Measurements from ENCODE around the gene LPAR1. TPM values are rescaled to one million over a fixed set of nuclear protein-coding genes. Genes with fewer than 3 reads are reported as not detected.

LPAR1 gene
- total and polyA plus RNA-seq, 2 donors, result 8.4 to 9.3 TPM

GRCh38 chr9:110996436-110997220 is 41.6 kb downstream of the LPAR1 start:
- Histone ChIP-seq H3K4me3 (ENCODE audit: low read length in 2 of 2) (no peak overlapping the region), H3K27ac (ENCODE audit: low read depth in 1 of 2, low read length in 1 of 2) (no peak overlapping the region), H3K27me3 (ENCODE audit: control insufficient read depth in 2 of 2, insufficient read depth in 1 of 2, low read length in 1 of 2) (no peaks in the 10 kb centered on the region), H3K36me3 (ENCODE audit: control insufficient read depth in 2 of 2, insufficient read depth in 2 of 2, low read length in 1 of 2) (no peaks in the 10 kb centered on the region), H3K9me3 (ENCODE audit: control insufficient read depth in 2 of 2, insufficient read depth in 1 of 2, low read length in 1 of 2) (no peaks in the 10 kb centered on the region), H3K4me1 (ENCODE audit: control insufficient read depth in 2 of 2, insufficient read depth in 2 of 2, low read length in 2 of 2) (no peaks in the 10 kb centered on the region)
- no peak for DNase-seq (ENCODE audit: low read depth in 6 of 9, low spot score in 9 of 9)
- 74% methylated on average over 9 of the region's 9 CpGs for WGBS

GRCh38 chr9:110995420-110996340 is 42.6 kb downstream of the LPAR1 start:
- H3K36me3 ChIP-seq (ENCODE audit: control insufficient read depth in 2 of 2, insufficient read depth in 2 of 2, low read length in 1 of 2), result no peaks in the 10 kb centered on the region
- H3K9me3 ChIP-seq (ENCODE audit: control insufficient read depth in 2 of 2, insufficient read depth in 1 of 2, low read length in 1 of 2), result no peaks in the 10 kb centered on the region
- H3K27me3 ChIP-seq (ENCODE audit: control insufficient read depth in 2 of 2, insufficient read depth in 1 of 2, low read length in 1 of 2), result no peaks in the 10 kb centered on the region
- no peaks in the 10 kb centered on the region for H3K4me1 ChIP-seq (ENCODE audit: control insufficient read depth in 2 of 2, insufficient read depth in 2 of 2, low read length in 2 of 2)
- no peak overlapping the region for H3K27ac ChIP-seq (ENCODE audit: low read depth in 1 of 2, low read length in 1 of 2)
- no peak overlapping the region for H3K4me3 ChIP-seq (ENCODE audit: low read length in 2 of 2)
- DNase-seq (ENCODE audit: low read depth in 6 of 9, low spot score in 9 of 9), result no peak
- WGBS, result 37% methylated on average over 6 of the region's 6 CpGs

- WGBS, result 20% methylated on average over 4 of the region's 4 CpGs
- Histone ChIP-seq H3K4me1 (ENCODE audit: control insufficient read depth in 2 of 2, insufficient read depth in 2 of 2, low read length in 2 of 2) (no peaks in the 10 kb centered on the region), H3K4me3 (ENCODE audit: low read length in 2 of 2) (no peak overlapping the region), H3K27me3 (ENCODE audit: control insufficient read depth in 2 of 2, insufficient read depth in 1 of 2, low read length in 1 of 2) (no peaks in the 10 kb centered on the region), H3K9me3 (ENCODE audit: control insufficient read depth in 2 of 2, insufficient read depth in 1 of 2, low read length in 1 of 2) (no peaks in the 10 kb centered on the region), H3K36me3 (ENCODE audit: control insufficient read depth in 2 of 2, insufficient read depth in 2 of 2, low read length in 1 of 2) (no peaks in the 10 kb centered on the region), H3K27ac (ENCODE audit: low read depth in 1 of 2, low read length in 1 of 2) (no peak overlapping the region)
- no peak for DNase-seq (ENCODE audit: low read depth in 6 of 9, low spot score in 9 of 9)
Measured at GRCh38 chr9:110994771-110995241, 43.5 kb downstream of the LPAR1 start.

- Histone ChIP-seq H3K27ac (ENCODE audit: low read depth in 1 of 2, low read length in 1 of 2) (no peak overlapping the region), H3K4me3 (ENCODE audit: low read length in 2 of 2) (no peak overlapping the region), H3K4me1 (ENCODE audit: control insufficient read depth in 2 of 2, insufficient read depth in 2 of 2, low read length in 2 of 2) (no peaks in the 10 kb centered on the region), H3K36me3 (ENCODE audit: control insufficient read depth in 2 of 2, insufficient read depth in 2 of 2, low read length in 1 of 2) (no peaks in the 10 kb centered on the region), H3K27me3 (ENCODE audit: control insufficient read depth in 2 of 2, insufficient read depth in 1 of 2, low read length in 1 of 2) (no peaks in the 10 kb centered on the region), H3K9me3 (ENCODE audit: control insufficient read depth in 2 of 2, insufficient read depth in 1 of 2, low read length in 1 of 2) (no peaks in the 10 kb centered on the region)
- DNase-seq (ENCODE audit: low read depth in 6 of 9, low spot score in 9 of 9), result no peak
- WGBS, result 98% methylated on average over 2 of the region's 2 CpGs
Measured at GRCh38 chr9:110990481-110990880, 47.8 kb downstream of the LPAR1 start.

- Histone ChIP-seq H3K27ac (ENCODE audit: low read depth in 1 of 2, low read length in 1 of 2) (no peak overlapping the region), H3K27me3 (ENCODE audit: control insufficient read depth in 2 of 2, insufficient read depth in 1 of 2, low read length in 1 of 2) (no peaks in the 10 kb centered on the region), H3K4me3 (ENCODE audit: low read length in 2 of 2) (no peak overlapping the region), H3K9me3 (ENCODE audit: control insufficient read depth in 2 of 2, insufficient read depth in 1 of 2, low read length in 1 of 2) (no peaks in the 10 kb centered on the region), H3K4me1 (ENCODE audit: control insufficient read depth in 2 of 2, insufficient read depth in 2 of 2, low read length in 2 of 2) (no peaks in the 10 kb centered on the region), H3K36me3 (ENCODE audit: control insufficient read depth in 2 of 2, insufficient read depth in 2 of 2, low read length in 1 of 2) (no peaks in the 10 kb centered on the region)
- no peak for DNase-seq (ENCODE audit: low read depth in 6 of 9, low spot score in 9 of 9)
- 96% methylated on average over 1 of the region's 1 CpG for WGBS
Measured at GRCh38 chr9:110986529-110986928, 51.7 kb downstream of the LPAR1 start.

- DNase-seq (ENCODE audit: low read depth in 6 of 9, low spot score in 9 of 9), result no peak
- WGBS, result 78% methylated on average over 2 of the region's 2 CpGs
- H3K27me3 ChIP-seq (ENCODE audit: control insufficient read depth in 2 of 2, insufficient read depth in 1 of 2, low read length in 1 of 2), result no peaks in the 10 kb centered on the region
- H3K9me3 ChIP-seq (ENCODE audit: control insufficient read depth in 2 of 2, insufficient read depth in 1 of 2, low read length in 1 of 2), result no peaks in the 10 kb centered on the region
- H3K27ac ChIP-seq (ENCODE audit: low read depth in 1 of 2, low read length in 1 of 2), result no peak overlapping the region
- H3K4me1 ChIP-seq (ENCODE audit: control insufficient read depth in 2 of 2, insufficient read depth in 2 of 2, low read length in 2 of 2), result no peaks in the 10 kb centered on the region
- H3K36me3 ChIP-seq (ENCODE audit: control insufficient read depth in 2 of 2, insufficient read depth in 2 of 2, low read length in 1 of 2), result no peaks in the 10 kb centered on the region
- no peak overlapping the region for H3K4me3 ChIP-seq (ENCODE audit: low read length in 2 of 2)
Measured at GRCh38 chr9:110984890-110985437, 53.3 kb downstream of the LPAR1 start.

- DNase-seq (ENCODE audit: low read depth in 6 of 9, low spot score in 9 of 9), result no peak
- 81% methylated on average over 3 of the region's 3 CpGs for WGBS
- no peaks in the 10 kb centered on the region for H3K27me3 ChIP-seq (ENCODE audit: control insufficient read depth in 2 of 2, insufficient read depth in 1 of 2, low read length in 1 of 2)
- H3K27ac ChIP-seq (ENCODE audit: low read depth in 1 of 2, low read length in 1 of 2), result no peak overlapping the region
- H3K9me3 ChIP-seq (ENCODE audit: control insufficient read depth in 2 of 2, insufficient read depth in 1 of 2, low read length in 1 of 2), result no peaks in the 10 kb centered on the region
- no peak overlapping the region for H3K4me3 ChIP-seq (ENCODE audit: low read length in 2 of 2)
- no peaks in the 10 kb centered on the region for H3K36me3 ChIP-seq (ENCODE audit: control insufficient read depth in 2 of 2, insufficient read depth in 2 of 2, low read length in 1 of 2)
- no peaks in the 10 kb centered on the region for H3K4me1 ChIP-seq (ENCODE audit: control insufficient read depth in 2 of 2, insufficient read depth in 2 of 2, low read length in 2 of 2)
Measured at GRCh38 chr9:110980261-110980660, 58.0 kb downstream of the LPAR1 start.

GRCh38 chr9:110979636-110980035 is 58.6 kb downstream of the LPAR1 start:
- H3K27ac ChIP-seq (ENCODE audit: low read depth in 1 of 2, low read length in 1 of 2), result no peak overlapping the region
- H3K4me3 ChIP-seq (ENCODE audit: low read length in 2 of 2), result no peak overlapping the region
- no peaks in the 10 kb centered on the region for H3K9me3 ChIP-seq (ENCODE audit: control insufficient read depth in 2 of 2, insufficient read depth in 1 of 2, low read length in 1 of 2)
- H3K4me1 ChIP-seq (ENCODE audit: control insufficient read depth in 2 of 2, insufficient read depth in 2 of 2, low read length in 2 of 2), result no peaks in the 10 kb centered on the region
- H3K27me3 ChIP-seq (ENCODE audit: control insufficient read depth in 2 of 2, insufficient read depth in 1 of 2, low read length in 1 of 2), result no peaks in the 10 kb centered on the region
- H3K36me3 ChIP-seq (ENCODE audit: control insufficient read depth in 2 of 2, insufficient read depth in 2 of 2, low read length in 1 of 2), result no peaks in the 10 kb centered on the region
- no peak for DNase-seq (ENCODE audit: low read depth in 6 of 9, low spot score in 9 of 9)

GRCh38 chr9:110978516-110978915 is 59.8 kb downstream of the LPAR1 start:
- 97% methylated on average over 3 of the region's 3 CpGs for WGBS
- H3K27me3 ChIP-seq (ENCODE audit: control insufficient read depth in 2 of 2, insufficient read depth in 1 of 2, low read length in 1 of 2), result no peaks in the 10 kb centered on the region
- H3K9me3 ChIP-seq (ENCODE audit: control insufficient read depth in 2 of 2, insufficient read depth in 1 of 2, low read length in 1 of 2), result no peaks in the 10 kb centered on the region
- no peak overlapping the region for H3K27ac ChIP-seq (ENCODE audit: low read depth in 1 of 2, low read length in 1 of 2)
- no peak overlapping the region for H3K4me3 ChIP-seq (ENCODE audit: low read length in 2 of 2)
- DNase-seq (ENCODE audit: low read depth in 6 of 9, low spot score in 9 of 9), result no peak
- no peaks in the 10 kb centered on the region for H3K4me1 ChIP-seq (ENCODE audit: control insufficient read depth in 2 of 2, insufficient read depth in 2 of 2, low read length in 2 of 2)
- H3K36me3 ChIP-seq (ENCODE audit: control insufficient read depth in 2 of 2, insufficient read depth in 2 of 2, low read length in 1 of 2), result no peaks in the 10 kb centered on the region
